Measurements from ENCODE around the gene TNIK.
"Not testable (repeated sequence)": the region's sequence is repeated elsewhere in the genome, so short reads cannot be mapped to it uniquely, and the experiment has no call there.

TNIK gene

DNA sequence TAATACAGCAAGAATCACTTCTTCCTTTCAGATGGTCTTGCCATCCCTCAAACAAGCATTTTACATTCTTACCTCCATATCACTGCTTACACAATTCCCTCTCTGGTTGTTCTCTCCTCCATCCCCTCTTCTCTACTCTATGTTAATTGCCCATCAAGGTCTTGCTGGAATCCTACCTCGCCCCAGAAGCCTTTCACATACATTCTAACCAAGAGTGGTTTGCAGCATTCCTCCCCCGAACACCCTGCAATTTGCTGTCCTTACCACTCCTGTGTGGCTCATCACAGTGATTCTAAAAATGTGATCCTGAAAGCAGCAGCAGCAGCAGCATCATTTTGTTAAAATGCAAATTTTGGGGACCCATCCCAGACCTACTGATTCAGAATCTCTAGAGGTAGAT is 30.6 kb downstream of the TNIK start:
- H3K27ac ChIP-seq, result no peak overlapping the region
- TF ChIP-seq, protein P1, sequence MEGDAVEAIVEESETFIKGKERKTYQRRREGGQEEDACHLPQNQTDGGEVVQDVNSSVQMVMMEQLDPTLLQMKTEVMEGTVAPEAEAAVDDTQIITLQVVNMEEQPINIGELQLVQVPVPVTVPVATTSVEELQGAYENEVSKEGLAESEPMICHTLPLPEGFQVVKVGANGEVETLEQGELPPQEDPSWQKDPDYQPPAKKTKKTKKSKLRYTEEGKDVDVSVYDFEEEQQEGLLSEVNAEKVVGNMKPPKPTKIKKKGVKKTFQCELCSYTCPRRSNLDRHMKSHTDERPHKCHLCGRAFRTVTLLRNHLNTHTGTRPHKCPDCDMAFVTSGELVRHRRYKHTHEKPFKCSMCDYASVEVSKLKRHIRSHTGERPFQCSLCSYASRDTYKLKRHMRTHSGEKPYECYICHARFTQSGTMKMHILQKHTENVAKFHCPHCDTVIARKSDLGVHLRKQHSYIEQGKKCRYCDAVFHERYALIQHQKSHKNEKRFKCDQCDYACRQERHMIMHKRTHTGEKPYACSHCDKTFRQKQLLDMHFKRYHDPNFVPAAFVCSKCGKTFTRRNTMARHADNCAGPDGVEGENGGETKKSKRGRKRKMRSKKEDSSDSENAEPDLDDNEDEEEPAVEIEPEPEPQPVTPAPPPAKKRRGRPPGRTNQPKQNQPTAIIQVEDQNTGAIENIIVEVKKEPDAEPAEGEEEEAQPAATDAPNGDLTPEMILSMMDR (conservative IDR thresholded peaks at IDR 0.05), result no peak
- no peak for TF ChIP-seq ZFX (IDR thresholded peaks at IDR 0.05)

DNA sequence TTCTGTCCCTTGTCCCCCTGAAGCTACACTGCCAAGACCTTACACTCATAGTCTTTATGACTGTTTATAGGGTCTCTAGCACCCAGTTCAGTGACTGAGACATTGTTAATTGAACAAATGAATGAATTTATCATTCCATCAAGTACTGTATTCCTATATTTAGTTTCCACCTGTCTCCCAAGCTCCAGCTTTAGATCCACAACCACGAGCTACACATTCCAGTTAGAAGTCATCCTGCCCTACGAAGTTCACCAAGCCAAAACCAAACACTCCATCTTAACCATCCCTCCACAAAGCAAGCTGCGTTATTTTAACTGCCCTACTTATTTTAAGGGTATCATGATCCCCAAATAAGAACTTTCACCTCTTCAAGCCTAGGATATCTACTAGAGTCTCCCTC is 31.3 kb downstream of the TNIK start:
- TF ChIP-seq, protein P1 (conservative IDR thresholded peaks at IDR 0.05), result no peak
- TF ChIP-seq ZFX (IDR thresholded peaks at IDR 0.05), result no peak
- H3K27ac ChIP-seq, result no peak overlapping the region

DNA sequence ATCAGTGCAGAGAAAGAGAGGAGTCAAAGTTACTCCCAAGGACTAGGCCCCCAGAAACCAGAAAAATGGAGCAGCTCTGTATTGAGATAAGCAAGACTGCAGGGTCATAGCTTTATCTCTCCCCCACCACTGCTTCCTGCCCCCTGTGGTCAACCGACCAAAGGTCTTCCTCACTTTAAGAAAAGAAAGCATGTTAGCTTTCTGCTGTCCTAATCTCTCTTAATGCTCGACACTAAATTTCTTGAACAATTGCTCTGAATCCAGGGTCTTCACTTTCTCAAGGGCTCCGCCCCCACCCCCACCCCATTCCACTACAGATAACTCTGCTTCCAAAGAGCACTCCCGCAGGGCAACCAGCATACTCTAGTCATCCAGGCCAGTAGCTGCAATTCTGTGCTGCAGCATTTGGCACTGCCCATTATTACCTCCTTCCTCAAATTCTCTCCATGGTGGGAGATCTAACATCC is 31.9 kb downstream of the TNIK start:
- H3K27ac ChIP-seq, result no peak overlapping the region
- no peak for TF ChIP-seq ZFX (IDR thresholded peaks at IDR 0.05)
- TF ChIP-seq, protein P1 (conservative IDR thresholded peaks at IDR 0.05), result no peak

DNA sequence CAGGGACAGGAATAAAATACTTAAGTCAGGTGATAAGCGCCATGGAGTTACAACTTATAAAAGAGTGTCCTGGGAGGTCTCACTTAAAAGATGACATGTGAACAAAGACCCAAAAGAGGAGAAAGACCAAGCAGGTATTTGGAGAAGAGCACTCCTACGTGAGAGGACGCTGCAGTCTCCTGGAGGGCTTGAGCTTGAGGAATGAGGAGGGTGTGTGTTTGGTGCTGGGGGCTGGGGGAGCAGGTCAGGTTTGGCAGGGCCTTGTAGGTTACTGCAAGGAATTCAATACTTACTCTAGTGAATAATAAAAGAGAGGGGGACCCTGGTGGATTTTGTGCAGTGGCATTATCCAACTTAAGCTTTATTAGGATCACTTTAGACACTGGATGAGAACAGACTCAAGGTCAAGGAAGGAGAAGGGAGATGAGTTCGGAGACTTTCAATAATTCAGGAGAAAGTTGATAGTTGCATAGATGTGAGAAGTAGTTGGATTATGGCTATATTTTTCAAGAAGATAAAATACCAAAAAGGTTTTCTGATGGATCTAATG is 32.4 kb downstream of the TNIK start:
- TF ChIP-seq ZFX (IDR thresholded peaks at IDR 0.05), result no peak
- TF ChIP-seq, protein P1 (conservative IDR thresholded peaks at IDR 0.05), result no peak
- H3K27ac ChIP-seq, result no peak overlapping the region

DNA sequence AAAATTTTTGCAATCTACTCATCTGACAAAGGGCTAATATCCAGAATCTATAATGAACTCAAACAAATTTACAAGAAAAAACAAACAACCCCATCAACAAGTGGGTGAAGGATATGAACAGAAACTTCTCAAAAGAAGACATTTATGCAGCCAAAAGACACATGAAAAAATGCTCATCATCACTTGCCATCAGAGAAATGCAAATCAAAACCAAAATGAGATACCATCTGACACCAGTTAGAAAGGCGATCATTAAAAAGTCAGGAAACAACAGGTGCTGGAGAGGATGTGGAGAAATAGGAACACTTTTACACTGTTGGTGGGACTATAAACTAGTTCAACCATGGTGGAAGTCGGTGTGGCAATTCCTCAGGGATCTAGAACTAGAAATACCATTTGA is 36.1 kb downstream of the TNIK start:
- H3K27ac ChIP-seq, result not testable (repeated sequence)

DNA sequence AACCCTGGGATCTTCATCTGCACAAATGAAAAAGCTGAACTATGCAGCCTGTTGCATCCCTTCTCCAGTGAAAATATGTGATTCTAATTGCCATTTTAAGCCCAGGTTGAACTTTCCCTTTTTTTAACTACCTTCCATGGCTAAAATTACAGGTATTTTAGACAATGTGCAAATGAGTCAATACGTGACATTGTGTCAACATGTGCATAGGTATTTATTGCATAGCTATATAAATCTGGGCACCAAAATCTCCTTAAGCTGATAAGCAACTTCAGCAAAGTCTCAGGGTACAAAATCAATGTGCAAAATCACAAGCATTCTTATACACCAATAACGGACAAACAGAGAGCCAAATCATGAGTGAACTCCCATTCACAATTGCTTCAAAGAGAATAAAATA is 37.4 kb downstream of the TNIK start:
- H3K27ac ChIP-seq, result not testable (repeated sequence)

DNA sequence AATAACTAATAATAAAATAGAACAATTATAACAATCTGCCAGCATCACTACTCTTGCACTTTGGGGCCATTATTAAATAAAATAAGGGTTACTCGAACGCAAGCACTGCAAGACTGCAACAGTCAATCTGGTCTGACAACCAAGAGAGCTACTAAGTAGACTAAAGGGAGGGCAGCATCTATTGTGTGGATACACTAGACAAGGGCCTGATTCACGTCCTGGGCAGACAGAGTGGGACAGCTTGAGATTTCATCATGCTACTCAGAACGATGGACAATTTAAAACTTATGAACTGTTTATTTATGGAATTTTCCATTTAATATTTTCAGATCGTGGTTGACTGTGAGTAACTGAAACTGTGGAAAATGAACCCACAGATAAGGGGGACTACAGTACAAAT is 39.5 kb downstream of the TNIK start:
- TF ChIP-seq, protein P1 (conservative IDR thresholded peaks at IDR 0.05), result no peak
- TF ChIP-seq ZFX (IDR thresholded peaks at IDR 0.05), result no peak
- no peak overlapping the region for H3K27ac ChIP-seq

DNA sequence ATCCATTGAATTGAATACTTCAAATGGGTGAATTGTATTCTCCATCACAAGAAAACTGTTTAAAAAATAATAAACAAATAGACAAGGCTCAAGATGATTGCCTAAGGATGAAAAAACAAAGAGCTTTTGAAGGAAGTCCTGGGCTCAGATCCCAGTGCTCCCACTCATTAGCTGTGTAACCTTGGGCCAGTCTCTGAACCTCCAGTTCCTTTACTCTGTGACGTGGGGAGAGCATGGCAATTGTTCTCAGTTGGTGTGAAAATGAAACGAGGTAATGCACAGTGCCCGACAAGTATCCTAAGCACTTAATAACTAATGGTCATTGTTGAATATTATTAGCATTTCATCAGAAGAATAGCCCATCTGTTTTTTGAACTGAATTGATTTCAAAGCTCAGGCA is 40.7 kb downstream of the TNIK start:
- H3K27ac ChIP-seq, result no peak overlapping the region
- no peak for TF ChIP-seq ZFX (IDR thresholded peaks at IDR 0.05)
- TF ChIP-seq, protein P1 (conservative IDR thresholded peaks at IDR 0.05), result no peak
